Left renal cortex interstitium (tissue), 4 donors: ENCODE data around the gene USP9Y. TPM values are rescaled to one million over a fixed set of nuclear protein-coding genes. Genes with fewer than 3 reads are reported as not detected.

Source experiments
- polyA plus RNA-seq, 4 donors: library from polyadenylated mRNA; unstranded; fragments of 120-200 nt; gene quantifications; one replicate each; pipeline ENCODE4 v1.2.1, GENCODE V29; 2013; ENCODE audit not compliant: insufficient read length in 4 of 4

USP9Y gene
- polyA plus RNA-seq, 4 donors = 35.5 to 67.0 (median 45.0) TPM

Other genes starting within 250 kb of the USP9Y start
- 100 to 1,000 TPM in 3 of 4 donors, 10 to 100 TPM in 1; 98.1 to 142 (median 118) TPM for gene DDX3Y, start 203.6 kb downstream of the USP9Y start, polyA plus RNA-seq